NT2/D1 (cell line): Measurements from ENCODE around the gene RAB12.
"Not testable (repeated sequence)": the region's sequence is repeated elsewhere in the genome, so short reads cannot be mapped to it uniquely, and the experiment has no call there.

Experiments
- YY1 ChIP-seq: IDR thresholded peaks from 2 replicates; pipeline ENCODE4 v1.6.1; 2011; ENCODE audit not compliant: insufficient read length, insufficient read depth
- ZNF274 ChIP-seq: IDR thresholded peaks from 2 replicates; pipeline ENCODE4 v1.6.1; 2011; ENCODE audit warnings: mild to moderate bottlenecking, low read depth, low read length

DNA sequence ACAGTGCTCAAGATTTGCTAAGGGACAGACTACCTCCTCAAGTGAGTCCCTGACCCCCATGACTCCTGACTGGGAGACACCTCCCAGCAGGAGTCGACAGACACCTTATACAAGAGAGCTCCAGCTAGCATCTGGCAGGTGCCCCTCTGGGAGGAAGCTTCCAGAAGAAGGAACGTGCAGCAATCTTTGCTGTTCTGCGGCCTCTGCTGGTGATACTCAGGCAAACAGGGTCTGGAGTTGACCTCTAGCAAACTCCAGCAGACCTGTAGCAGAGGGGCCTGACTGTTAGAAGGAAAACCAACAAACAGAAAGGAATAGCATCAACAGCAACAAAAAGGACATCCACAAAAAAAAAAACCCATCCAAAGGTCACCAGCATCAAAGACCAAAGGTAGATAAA lies 38.1 kb downstream of the RAB12 start:
- not testable (repeated sequence) for TF ChIP-seq ZNF274, YY1
